PC-3 (cell line): ENCODE data around the gene NEXMIF.

ENCODE experiments used
- EZH2 ChIP-seq: fragments of 300-600 bp; sonication (generic); IDR thresholded peaks from one replicate; pipeline ENCODE4 v1.6.1; 2017; ENCODE audit warnings: antibody characterized with exemption, mild to moderate bottlenecking, low read length; ENCODE audit not compliant: unreplicated experiment
- EZH2phosphoT487 ChIP-seq: fragments of 300-600 bp; sonication (generic); IDR thresholded peaks from 2 replicates; pipeline ENCODE4 v1.6.1; 2018; ENCODE audit warnings: mild to moderate bottlenecking, antibody characterized with exemption, low read length, borderline replicate concordance
- TF ChIP-seq, protein P1 (sequence below): fragments of 300-600 bp; sonication (generic); conservative IDR thresholded peaks from 2 replicates; pipeline ENCODE4 v1.5.1; 2017; ENCODE audit warnings: antibody characterized with exemption, low read depth, mild to moderate bottlenecking, low read length

DNA sequence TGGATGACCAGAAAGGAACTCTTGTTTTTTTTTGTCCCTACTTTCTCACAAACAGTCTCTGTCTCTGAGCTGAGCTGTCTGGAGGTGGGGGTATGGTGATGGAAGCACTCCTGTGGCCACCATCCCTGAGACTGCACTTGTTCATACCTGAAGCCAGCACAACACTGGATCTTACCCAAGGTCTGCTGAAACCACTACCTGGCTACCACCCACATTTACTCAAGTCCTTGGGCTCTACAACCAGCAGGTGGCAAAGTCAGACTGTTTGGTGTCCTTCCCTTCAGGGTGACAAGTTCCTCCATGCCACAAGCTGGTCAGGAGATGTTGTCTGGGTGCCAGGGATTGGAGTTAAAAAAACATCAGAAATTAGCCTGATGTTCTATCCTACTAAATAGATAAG lies 89.7 kb downstream of the NEXMIF start:
- TF ChIP-seq, protein P1, sequence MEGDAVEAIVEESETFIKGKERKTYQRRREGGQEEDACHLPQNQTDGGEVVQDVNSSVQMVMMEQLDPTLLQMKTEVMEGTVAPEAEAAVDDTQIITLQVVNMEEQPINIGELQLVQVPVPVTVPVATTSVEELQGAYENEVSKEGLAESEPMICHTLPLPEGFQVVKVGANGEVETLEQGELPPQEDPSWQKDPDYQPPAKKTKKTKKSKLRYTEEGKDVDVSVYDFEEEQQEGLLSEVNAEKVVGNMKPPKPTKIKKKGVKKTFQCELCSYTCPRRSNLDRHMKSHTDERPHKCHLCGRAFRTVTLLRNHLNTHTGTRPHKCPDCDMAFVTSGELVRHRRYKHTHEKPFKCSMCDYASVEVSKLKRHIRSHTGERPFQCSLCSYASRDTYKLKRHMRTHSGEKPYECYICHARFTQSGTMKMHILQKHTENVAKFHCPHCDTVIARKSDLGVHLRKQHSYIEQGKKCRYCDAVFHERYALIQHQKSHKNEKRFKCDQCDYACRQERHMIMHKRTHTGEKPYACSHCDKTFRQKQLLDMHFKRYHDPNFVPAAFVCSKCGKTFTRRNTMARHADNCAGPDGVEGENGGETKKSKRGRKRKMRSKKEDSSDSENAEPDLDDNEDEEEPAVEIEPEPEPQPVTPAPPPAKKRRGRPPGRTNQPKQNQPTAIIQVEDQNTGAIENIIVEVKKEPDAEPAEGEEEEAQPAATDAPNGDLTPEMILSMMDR: no peak
- TF ChIP-seq EZH2 (no peak), EZH2phosphoT487 (no peak)
